ENCODE results near the gene BICDL2. TPM values are rescaled to one million over a fixed set of nuclear protein-coding genes. Genes with fewer than 3 reads are reported as not detected.
A peak's percentile ranks its signal among the peaks of the same experiment; 100 is the strongest.

Gene BICDL2
- total and polyA plus RNA-seq, 9 of the 15 experiments (the other 6 are each of a cell fraction or from before 2014, with no cell fraction given), result 0.09 to 0.28 (median 0.09) TPM; not detected in 6

DNA sequence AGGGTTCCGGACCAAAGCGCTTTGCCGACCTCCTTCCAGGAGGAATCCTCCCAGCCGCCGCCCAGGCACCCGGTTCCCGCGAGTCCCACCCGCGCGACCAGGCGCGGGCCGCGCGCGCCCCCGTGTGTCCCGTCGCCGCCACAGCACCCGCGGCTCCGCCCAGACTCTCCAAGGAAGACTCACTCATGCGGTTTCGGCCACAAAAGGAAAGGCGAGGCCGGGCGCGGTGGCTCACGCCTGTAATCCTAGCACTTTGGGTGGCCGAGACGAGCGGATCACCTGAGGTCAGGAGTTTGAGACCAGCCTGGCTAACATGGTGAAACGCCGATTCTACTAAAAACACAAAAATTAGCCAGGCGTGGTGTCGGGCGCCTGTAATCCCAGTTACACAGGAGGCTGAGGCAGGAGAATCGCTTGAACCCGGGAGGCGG is 53.0 kb downstream of the BICDL2 start (continued):
- TF ChIP-seq, protein P1, sequence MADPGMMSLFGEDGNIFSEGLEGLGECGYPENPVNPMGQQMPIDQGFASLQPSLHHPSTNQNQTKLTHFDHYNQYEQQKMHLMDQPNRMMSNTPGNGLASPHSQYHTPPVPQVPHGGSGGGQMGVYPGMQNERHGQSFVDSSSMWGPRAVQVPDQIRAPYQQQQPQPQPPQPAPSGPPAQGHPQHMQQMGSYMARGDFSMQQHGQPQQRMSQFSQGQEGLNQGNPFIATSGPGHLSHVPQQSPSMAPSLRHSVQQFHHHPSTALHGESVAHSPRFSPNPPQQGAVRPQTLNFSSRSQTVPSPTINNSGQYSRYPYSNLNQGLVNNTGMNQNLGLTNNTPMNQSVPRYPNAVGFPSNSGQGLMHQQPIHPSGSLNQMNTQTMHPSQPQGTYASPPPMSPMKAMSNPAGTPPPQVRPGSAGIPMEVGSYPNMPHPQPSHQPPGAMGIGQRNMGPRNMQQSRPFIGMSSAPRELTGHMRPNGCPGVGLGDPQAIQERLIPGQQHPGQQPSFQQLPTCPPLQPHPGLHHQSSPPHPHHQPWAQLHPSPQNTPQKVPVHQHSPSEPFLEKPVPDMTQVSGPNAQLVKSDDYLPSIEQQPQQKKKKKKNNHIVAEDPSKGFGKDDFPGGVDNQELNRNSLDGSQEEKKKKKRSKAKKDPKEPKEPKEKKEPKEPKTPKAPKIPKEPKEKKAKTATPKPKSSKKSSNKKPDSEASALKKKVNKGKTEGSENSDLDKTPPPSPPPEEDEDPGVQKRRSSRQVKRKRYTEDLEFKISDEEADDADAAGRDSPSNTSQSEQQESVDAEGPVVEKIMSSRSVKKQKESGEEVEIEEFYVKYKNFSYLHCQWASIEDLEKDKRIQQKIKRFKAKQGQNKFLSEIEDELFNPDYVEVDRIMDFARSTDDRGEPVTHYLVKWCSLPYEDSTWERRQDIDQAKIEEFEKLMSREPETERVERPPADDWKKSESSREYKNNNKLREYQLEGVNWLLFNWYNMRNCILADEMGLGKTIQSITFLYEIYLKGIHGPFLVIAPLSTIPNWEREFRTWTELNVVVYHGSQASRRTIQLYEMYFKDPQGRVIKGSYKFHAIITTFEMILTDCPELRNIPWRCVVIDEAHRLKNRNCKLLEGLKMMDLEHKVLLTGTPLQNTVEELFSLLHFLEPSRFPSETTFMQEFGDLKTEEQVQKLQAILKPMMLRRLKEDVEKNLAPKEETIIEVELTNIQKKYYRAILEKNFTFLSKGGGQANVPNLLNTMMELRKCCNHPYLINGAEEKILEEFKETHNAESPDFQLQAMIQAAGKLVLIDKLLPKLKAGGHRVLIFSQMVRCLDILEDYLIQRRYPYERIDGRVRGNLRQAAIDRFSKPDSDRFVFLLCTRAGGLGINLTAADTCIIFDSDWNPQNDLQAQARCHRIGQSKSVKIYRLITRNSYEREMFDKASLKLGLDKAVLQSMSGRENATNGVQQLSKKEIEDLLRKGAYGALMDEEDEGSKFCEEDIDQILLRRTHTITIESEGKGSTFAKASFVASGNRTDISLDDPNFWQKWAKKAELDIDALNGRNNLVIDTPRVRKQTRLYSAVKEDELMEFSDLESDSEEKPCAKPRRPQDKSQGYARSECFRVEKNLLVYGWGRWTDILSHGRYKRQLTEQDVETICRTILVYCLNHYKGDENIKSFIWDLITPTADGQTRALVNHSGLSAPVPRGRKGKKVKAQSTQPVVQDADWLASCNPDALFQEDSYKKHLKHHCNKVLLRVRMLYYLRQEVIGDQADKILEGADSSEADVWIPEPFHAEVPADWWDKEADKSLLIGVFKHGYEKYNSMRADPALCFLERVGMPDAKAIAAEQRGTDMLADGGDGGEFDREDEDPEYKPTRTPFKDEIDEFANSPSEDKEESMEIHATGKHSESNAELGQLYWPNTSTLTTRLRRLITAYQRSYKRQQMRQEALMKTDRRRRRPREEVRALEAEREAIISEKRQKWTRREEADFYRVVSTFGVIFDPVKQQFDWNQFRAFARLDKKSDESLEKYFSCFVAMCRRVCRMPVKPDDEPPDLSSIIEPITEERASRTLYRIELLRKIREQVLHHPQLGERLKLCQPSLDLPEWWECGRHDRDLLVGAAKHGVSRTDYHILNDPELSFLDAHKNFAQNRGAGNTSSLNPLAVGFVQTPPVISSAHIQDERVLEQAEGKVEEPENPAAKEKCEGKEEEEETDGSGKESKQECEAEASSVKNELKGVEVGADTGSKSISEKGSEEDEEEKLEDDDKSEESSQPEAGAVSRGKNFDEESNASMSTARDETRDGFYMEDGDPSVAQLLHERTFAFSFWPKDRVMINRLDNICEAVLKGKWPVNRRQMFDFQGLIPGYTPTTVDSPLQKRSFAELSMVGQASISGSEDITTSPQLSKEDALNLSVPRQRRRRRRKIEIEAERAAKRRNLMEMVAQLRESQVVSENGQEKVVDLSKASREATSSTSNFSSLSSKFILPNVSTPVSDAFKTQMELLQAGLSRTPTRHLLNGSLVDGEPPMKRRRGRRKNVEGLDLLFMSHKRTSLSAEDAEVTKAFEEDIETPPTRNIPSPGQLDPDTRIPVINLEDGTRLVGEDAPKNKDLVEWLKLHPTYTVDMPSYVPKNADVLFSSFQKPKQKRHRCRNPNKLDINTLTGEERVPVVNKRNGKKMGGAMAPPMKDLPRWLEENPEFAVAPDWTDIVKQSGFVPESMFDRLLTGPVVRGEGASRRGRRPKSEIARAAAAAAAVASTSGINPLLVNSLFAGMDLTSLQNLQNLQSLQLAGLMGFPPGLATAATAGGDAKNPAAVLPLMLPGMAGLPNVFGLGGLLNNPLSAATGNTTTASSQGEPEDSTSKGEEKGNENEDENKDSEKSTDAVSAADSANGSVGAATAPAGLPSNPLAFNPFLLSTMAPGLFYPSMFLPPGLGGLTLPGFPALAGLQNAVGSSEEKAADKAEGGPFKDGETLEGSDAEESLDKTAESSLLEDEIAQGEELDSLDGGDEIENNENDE (IDR thresholded peaks at IDR 0.05; ENCODE audit: low read depth, low read length), result no peak
- no peak for TF ChIP-seq MECOM (CRISPR knock-in tag; IDR thresholded peaks at IDR 0.05)
- no peak for TF ChIP-seq SMARCB1 (IDR thresholded peaks at IDR 0.05; ENCODE audit: insufficient read length, low read depth)
- no peak for TF ChIP-seq ZNF436 (CRISPR knock-in tag; IDR thresholded peaks at IDR 0.05)
- TF ChIP-seq ZBTB7A (IDR thresholded peaks at IDR 0.05; ENCODE audit: borderline replicate concordance, control insufficient read depth, low read depth, low read length), result peak; percentile 69; the same call in 1 of the 2 replicates
- no peak for TF ChIP-seq NR3C1 (CRISPR knock-in tag; IDR thresholded peaks at IDR 0.05)
- TF ChIP-seq YBX1 (IDR thresholded peaks at IDR 0.05), result no peak
- no peak for TF ChIP-seq ZNF431 (CRISPR knock-in tag; IDR thresholded peaks at IDR 0.05)
- no peak for TF ChIP-seq PCBP2 (IDR thresholded peaks at IDR 0.05; ENCODE audit: low read depth, low read length, poor library complexity, severe bottlenecking)
- TF ChIP-seq TEAD2 (tag; IDR thresholded peaks at IDR 0.05), result no peak
- TF ChIP-seq POLR3A (IDR thresholded peaks at IDR 0.05; ENCODE audit: borderline replicate concordance, extremely low read depth, insufficient read depth, insufficient read length), result no peak
- TF ChIP-seq ZFP1 (CRISPR knock-in tag; IDR thresholded peaks at IDR 0.05), result no peak
- TF ChIP-seq, protein P2, sequence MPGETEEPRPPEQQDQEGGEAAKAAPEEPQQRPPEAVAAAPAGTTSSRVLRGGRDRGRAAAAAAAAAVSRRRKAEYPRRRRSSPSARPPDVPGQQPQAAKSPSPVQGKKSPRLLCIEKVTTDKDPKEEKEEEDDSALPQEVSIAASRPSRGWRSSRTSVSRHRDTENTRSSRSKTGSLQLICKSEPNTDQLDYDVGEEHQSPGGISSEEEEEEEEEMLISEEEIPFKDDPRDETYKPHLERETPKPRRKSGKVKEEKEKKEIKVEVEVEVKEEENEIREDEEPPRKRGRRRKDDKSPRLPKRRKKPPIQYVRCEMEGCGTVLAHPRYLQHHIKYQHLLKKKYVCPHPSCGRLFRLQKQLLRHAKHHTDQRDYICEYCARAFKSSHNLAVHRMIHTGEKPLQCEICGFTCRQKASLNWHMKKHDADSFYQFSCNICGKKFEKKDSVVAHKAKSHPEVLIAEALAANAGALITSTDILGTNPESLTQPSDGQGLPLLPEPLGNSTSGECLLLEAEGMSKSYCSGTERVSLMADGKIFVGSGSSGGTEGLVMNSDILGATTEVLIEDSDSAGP (CRISPR knock-in tag; IDR thresholded peaks at IDR 0.05), result no peak
- TF ChIP-seq GTF2E2 (tag; IDR thresholded peaks at IDR 0.05), result no peak
- no peak for TF ChIP-seq STAT5B (CRISPR knock-in tag; IDR thresholded peaks at IDR 0.05)
- no peak for TF ChIP-seq RBM39 (optimal IDR thresholded peaks at IDR 0.05; ENCODE audit: low read depth, low read length)
- TF ChIP-seq ATF7 (IDR thresholded peaks at IDR 0.05), result peak; percentile 47; the same call in 1 of the 2 replicates
- no peak for TF ChIP-seq ZNF124 (CRISPR knock-in tag; IDR thresholded peaks at IDR 0.05)

All from K562 (cell line).